Esophagus squamous epithelium (tissue), 4 donors: ENCODE data around the gene PRUNE2.

Experiments used
- CTCF ChIP-seq, 6 experiments: fragments of 450-650 bp in 4 of 6; fragments of 200-600 bp in 2 of 6; sonication (generic) in 2 of 6; IDR thresholded peaks; one replicate each; pipeline ENCODE4 v1.5.1; 2016 to 2019; ENCODE audit warnings: antibody characterized with exemption in 6 of 6, mild to moderate bottlenecking in 4 of 6, moderate library complexity in 4 of 6
- POLR2A ChIP-seq, 4 donors: fragments of 450-650 bp; IDR thresholded peaks; one replicate each; pipeline ENCODE4 v1.6.1; 2017; ENCODE audit warnings: antibody characterized with exemption in 4 of 4, mild to moderate bottlenecking in 4 of 4, moderate library complexity in 3 of 4

- no peak for TF ChIP-seq CTCF (IDR thresholded peaks at IDR 0.05)
- TF ChIP-seq POLR2A (IDR thresholded peaks at IDR 0.05) = no peak
These were observed 202.6 kb downstream of the PRUNE2 start for GRCh38 chr9:76703270-76703669.
